HG03521 (cell line): ENCODE results near the gene SHISAL2A.
A peak's percentile ranks its signal among the peaks of the same experiment; 100 is the strongest.
"Not testable (repeated sequence)": the region's sequence is repeated elsewhere in the genome, so short reads cannot be mapped to it uniquely, and the experiment has no call there.

Source experiments
- ATAC-seq: cut with Tn5 transposase; IDR thresholded peaks from one replicate; pipeline ENCODE4 v1.9.1; 2021; ENCODE audit warnings: mild to moderate bottlenecking, moderate library complexity; ENCODE audit not compliant: unreplicated experiment

SHISAL2A gene

DNA sequence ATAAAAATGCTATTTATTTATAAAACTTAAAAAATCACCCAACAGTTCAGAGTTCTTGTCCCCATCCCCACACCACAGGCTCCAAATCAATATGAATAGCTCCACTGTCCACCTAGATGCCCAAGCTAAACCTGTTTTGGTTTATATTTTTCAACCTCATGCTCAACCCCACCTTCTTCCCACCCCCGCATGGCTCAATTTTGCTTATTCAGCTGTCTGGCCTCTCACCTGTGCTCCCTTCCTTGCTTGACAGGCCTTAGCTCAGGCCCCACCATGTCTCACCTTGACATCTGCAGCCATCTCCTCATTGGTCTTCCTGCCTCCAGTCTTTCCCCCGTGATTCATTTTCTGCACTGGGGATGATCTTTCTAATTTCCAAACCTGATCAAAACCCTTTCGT lies 47.4 kb downstream of the SHISAL2A start:
- no peak for ATAC-seq

DNA sequence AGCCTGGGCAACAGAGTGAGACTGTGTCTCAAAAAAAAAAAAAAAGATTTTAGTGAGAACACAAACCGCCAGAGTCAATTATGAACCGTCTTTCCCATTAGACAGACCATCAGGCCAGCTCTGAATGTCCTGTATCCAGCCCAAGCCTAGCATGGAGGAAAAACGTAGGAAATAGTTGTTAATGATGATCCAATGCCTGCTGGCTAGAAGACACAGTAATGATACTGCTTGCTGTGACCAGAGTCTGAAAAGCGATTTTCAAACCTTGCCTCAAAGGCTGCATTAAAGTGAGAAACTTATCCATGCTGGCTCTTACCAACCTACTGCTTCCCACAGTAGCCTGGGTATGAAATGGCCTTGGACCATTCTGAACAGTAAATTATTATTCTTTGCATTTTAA lies 48.2 kb downstream of the SHISAL2A start:
- ATAC-seq, result no peak

DNA sequence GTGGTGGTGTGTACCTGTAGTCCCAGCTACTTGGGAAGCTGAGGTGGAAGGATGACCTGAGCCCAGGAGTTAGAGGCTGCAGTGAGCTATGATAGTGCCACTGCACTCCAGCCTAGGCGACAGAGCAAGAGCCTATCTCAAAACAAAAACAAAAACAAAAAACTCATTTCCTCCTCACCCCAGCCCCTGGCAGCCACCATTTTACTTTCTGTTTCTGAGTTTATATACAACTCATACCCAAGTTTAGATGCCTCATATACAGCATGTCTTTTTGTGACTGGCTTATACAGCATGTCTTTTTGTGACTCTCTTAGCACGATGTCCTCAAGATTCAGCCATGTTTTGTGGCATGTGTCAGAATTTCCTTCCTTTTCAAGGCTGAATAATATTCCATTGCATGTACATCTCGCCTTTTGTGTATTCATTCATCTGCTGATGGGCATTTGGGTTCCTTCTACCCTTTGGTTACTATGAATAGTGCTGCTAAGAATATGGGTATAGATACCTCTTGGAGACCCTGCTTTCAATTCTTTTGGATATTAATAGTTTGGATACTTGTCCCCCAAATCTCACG lies 50.5 kb downstream of the SHISAL2A start:
- no peak for ATAC-seq

DNA sequence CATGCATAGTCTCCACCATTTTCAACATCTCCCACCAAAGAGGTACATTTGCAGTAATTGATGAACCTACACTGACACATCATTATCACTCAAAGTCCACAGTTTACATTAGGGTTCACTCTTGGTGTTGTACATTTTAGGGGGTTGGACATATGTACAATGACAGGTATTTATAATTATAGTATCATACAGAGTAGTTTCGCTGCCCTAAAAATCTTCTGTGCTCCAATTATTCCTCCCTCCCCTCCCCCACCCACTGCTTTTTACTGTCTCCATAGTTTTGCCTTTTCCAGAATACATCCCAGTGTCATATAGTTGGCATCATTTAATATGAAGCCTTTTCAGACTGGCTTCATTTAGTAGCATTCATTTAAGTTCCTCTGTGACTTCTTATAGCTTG lies 51.6 kb downstream of the SHISAL2A start:
- ATAC-seq, result no peak

DNA sequence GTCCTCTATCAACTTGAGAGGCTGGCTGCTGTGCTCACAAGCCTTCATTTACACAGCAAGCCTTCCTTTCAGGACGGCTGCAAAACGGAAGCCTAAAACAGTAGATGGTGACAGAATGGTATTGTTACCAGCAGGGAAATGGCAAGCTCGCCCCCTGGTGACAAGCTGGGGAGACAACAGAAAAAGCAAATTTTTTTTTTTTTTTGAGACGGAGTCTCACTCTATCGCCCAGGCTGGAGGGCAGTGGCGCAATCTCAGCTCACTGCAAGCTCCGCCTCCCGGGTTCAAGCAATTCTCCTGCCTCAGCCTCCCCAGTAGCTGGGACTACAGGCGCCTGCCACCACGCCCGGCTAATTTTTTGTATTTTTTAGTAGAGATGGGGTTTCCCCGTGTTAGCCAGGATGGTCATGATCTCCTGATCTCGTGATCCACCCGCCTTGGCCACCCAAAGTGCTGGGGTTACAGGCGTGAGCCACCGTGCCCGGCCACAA lies 53.3 kb downstream of the SHISAL2A start:
- peak; percentile 61 for ATAC-seq

DNA sequence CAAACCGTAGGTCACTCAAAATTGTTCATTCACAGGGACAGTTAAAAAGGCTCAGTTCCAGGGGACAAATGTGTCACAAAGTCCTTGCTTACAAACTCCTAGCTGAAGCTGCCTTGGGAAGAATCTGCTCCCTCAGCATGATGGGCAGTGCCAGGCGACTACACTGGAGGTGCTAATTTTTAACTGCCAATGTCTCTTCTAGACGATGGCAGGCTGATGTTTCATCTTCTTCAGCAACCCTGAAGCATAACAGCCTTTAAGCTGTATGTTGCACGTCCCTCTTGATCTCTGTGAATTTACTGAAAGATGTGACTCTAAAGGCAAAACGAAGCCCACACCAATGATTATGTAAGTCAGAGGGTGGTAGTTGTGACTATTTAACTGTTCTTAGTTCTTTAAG lies 53.9 kb downstream of the SHISAL2A start:
- ATAC-seq, result no peak

DNA sequence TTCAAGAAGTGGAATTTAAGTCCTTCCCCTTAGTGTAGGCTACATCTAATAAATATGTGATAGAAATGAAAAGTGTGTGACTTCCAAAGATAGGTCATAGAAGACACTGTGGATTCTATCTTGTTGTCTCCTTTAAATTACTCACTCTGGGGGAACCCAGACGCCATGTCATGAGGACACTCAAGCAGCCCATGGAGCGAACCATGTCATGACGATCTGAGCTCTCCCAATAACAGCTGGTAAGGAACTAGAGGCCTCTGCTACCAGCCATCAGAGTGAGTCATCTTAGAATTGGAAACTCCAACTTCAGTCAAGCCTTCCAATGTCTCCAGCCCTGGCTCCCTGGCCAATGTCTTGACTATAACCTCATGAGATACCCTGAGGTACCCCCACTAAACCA lies 58.9 kb downstream of the SHISAL2A start:
- no peak for ATAC-seq

DNA sequence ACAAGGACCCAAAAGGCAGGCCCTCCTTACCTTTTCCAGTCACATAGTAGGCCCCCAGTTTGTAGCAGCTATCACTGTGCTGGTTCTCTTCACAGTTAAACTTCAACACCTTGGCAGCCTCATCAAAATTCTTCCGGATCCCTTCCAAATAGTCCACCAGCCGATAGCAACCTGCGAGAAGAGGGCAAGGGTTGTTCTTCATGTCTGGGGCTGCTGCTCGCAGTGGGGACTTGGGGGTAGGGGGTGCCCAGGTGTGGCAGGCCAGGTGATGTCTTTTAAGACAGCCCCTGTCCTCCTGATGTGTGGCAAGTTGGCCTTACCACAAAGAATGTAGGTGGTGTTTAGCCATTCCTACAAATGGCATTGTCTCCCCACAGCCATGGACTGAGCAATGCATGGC lies 59.7 kb downstream of the SHISAL2A start:
- ATAC-seq, result no peak

DNA sequence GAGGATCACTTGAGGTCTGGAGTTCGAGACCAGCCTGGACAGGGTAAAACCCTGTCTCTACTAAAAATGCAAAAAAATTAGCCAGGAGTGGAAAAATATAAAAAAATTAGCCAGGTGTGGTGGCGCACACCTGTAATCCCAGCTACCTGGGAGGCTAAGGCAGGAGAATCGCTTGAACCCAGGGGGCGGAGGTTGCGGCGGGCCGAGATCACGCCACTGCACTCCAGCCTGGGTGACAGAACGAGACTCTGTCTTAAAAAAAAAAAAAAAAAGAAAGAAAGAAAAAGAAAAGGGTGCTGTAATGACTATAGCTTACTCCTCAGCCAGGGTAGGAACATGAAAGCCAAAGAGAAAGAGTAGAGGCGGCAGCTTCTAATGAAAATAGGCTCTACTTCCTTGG lies 60.4 kb downstream of the SHISAL2A start:
- ATAC-seq, result not testable (repeated sequence)

DNA sequence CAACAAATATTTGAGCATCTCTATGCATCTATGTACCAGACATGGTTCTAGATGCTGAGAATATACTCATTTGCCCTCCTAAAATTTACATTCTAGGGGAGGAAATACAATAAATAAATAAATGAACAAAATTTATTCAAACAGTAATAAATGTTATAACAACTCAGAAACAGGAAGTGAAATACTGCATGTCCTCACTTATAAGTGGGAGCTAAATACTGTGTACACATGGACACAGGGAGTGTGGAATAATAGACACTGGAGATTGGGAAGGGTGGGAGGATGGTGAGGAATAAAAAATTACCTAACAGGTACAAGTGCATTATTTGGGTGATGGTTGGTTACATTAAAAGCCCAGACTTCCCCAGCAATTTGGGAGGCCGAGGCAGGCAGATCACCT lies 60.9 kb downstream of the SHISAL2A start:
- no peak for ATAC-seq

DNA sequence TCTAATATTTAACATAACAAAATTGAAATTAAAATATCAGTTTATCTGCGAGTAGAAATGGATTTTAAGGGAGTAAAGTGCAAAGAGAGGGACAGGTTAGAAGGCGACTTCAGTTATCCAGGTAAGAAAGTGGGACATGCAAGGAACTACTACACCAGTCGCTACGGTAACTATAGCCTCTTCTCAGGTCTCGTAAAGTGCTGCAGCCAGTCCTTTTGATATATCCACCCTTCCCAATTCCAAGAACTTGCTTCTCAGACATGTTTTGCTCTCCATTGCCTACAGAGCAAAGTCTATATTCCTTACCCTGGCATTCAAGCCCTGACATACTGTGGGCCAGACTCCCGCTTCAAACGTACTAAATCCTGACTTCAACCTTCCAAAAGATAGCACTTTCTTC lies 62.7 kb downstream of the SHISAL2A start:
- ATAC-seq, result no peak

DNA sequence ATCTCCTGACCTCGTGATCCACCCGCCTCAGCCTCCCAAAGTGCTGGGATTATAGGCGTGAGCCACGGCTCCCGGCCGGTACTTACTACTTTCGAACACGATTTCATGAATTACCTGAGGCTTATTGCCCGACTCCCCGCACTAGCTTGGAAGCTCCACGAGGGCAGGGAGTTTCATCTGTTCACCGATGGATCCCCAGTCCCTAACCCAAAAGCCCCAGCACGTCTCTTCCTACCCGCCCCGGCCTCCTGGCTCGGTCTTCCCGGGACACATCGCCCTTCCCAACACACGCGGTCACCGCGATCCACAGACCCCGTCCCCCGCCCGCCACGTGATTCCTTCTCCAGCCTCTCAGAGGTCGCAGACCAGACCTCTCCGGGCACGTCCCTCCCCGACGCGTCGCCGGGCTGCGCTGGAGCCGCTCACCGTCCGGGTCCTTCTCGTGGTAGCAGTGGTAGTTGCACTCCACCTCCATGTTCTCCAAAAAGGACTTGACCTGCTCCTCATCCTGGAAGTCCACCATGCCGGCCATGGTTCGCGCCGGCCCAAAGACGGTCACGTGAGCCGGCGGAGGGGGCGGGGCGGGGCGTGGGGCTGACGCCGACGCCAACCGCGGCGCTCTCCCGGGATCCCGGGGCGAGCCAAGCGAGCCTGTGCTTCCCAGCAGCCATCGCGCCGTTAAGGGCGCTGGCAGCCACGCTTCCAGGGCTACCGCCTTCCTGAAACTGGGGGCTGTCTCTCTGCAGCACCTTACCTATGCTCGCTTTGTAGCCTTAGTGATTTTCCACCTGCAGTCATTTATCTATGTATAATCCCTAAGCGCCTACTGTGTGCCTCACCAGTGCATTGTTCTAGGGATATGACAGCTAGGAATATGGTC lies 65.1 kb downstream of the SHISAL2A start, which contains the start of gene COA7:
TSS of gene COA7 (minus strand) at position 553 of the 880 bp plus-strand sequence. CDS start at position 532, 21 bp downstream.
- peak; percentile 47 for ATAC-seq

DNA sequence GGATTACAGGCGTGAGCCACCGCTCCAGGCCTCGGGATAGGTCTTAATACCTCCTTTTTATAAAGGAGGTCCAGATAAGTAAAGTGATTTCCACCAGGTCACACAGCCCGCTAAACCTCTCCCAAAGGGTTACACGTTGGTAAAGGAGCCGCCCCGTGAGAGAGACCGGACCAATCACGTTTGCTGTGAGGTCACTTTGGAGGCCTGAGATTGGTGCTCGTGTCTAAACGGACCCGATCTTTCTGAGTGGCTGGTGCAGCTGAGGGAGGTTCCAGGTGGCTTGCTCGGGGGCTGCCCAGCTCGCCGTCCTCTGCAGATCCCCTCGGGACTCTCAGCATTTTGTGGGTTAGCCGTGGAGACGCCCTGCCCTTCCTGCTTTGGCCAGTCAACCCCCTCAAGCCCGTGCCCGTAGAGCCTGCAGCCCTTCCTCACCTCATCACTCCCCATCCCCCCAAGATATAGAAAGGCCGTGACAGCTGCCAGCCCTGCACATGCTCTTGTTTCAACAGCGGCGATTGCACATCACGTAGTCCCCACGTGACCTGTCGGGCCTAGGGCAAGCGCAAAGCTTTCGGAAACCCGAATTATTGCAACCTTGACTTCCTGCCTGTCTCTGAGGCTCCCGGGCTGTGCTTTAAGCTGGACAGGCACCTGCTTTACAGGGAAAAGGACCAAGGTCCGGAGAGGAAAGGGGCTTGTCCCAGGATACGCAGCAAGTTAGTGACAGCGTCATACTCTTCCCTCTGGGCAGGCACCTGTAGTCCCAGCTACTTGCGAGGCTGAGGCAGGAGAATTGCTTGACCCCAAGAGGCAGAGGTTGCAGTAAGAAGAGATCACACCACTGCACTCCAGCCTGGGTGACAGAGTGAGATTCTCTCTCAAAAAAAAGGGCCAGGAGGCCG lies 70.2 kb downstream of the SHISAL2A start:
- peak; percentile 85 for ATAC-seq

DNA sequence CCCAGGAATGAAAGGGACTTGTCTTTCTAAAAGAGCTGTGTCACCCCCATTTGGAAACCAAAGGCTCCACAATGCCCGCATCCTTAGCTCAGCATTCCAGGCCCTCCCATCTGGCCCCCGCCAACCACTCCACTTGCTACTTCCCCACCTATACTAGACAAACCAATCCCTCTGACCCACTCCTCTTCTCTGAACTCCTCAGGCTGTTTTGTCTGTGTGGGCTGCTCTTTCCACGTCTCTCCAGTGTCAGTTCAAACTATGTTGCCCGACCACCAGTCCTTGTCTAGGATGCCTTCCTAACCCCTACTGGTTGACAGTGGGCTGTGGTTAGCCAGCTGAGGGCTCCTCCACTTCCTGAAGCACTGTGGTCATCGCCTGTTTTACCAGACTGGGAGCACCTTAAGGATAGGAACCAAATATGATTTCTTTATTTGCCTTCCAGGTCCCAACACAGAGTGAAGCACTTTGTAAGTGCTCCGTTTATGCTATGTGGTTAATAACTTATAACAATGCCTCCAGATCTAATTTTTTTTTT lies 73.2 kb downstream of the SHISAL2A start:
- ATAC-seq, result no peak
